Activated CD4-positive, CD25-positive, alpha-beta regulatory T cell treated with anti-CD3 and anti-CD28 coated beads, Interleukin-2, amount 50 U/mL, for 16 hours (primary cell): ENCODE results near the gene SELENOM.
"Not testable (repeated sequence)": the region's sequence is repeated elsewhere in the genome, so short reads cannot be mapped to it uniquely, and the experiment has no call there.

Experiments
- DNase-seq: peaks from one replicate; pipeline ENCODE4 v3.0.0-alpha.2; 2020; ENCODE audit warnings: low read depth, low spot score

The SELENOM gene

GRCh38 chr22:31106001-31106571 lies 1.3 kb downstream of the SELENOM start:
- no peak for DNase-seq

GRCh38 chr22:31105282-31105929 lies 2.0 kb downstream of the SELENOM start:
- no peak for DNase-seq

GRCh38 chr22:31104869-31105268 lies 2.5 kb downstream of the SELENOM start:
- no peak for DNase-seq

GRCh38 chr22:31103899-31104694 lies 3.3 kb downstream of the SELENOM start:
- DNase-seq: no peak

GRCh38 chr22:31103111-31103510 lies 4.3 kb downstream of the SELENOM start:
- no peak for DNase-seq

GRCh38 chr22:31102441-31103081 lies 4.8 kb downstream of the SELENOM start:
- DNase-seq: no peak

GRCh38 chr22:31100762-31101525 lies 6.4 kb downstream of the SELENOM start:
- no peak for DNase-seq

GRCh38 chr22:31099841-31100761 lies 7.3 kb downstream of the SELENOM start:
- no peak for DNase-seq

- no peak for DNase-seq
These were observed 8.0 kb downstream of the SELENOM start for GRCh38 chr22:31099386-31099785.

- DNase-seq: no peak
These were observed 8.7 kb downstream of the SELENOM start for GRCh38 chr22:31098632-31099110.

GRCh38 chr22:31097941-31098631 lies 9.3 kb downstream of the SELENOM start:
- no peak for DNase-seq

- not testable (repeated sequence) for DNase-seq
These were observed 9.8 kb downstream of the SELENOM start for GRCh38 chr22:31097539-31097938.

GRCh38 chr22:31096657-31097279 lies 10.6 kb downstream of the SELENOM start:
- DNase-seq: no peak

GRCh38 chr22:31095637-31096249 lies 11.6 kb downstream of the SELENOM start:
- no peak for DNase-seq

GRCh38 chr22:31094741-31095140 lies 12.6 kb downstream of the SELENOM start:
- DNase-seq: no peak

GRCh38 chr22:31094021-31094551 lies 13.3 kb downstream of the SELENOM start:
- no peak for DNase-seq

- DNase-seq: no peak
These were observed 14.1 kb downstream of the SELENOM start for GRCh38 chr22:31093086-31093850.

- no peak for DNase-seq
These were observed 15.2 kb downstream of the SELENOM start for GRCh38 chr22:31092161-31092560.
